SHP77 (cell line): ENCODE data around the gene IQCE.
"Not testable (repeated sequence)": the region's sequence is repeated elsewhere in the genome, so short reads cannot be mapped to it uniquely, and the experiment has no call there.

Source experiments
- DNase-seq, 2 experiments: peaks; one replicate each; lab custom pipeline; 2025; lab: John Stamatoyannopoulos, UW

IQCE gene

DNA sequence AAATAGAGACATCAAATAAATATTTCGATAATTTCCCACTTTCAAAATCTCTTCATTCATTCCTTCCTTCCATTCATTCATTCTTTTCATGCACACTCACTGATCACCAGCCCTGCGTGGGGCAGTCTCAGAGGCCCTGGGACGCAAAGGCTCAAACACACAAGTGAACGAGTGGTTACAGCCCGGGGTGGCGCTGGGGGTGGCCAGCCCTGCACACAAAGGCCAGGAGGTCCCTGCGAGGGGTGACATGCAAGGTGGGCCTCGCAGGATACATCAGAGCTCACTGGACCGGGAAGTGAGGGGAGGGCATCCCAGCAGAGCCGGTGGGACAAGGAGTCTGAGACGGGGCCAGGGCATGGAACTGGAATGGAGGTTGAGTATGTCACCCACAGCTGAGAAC lies 43.1 kb downstream of the IQCE start:
- no peak for DNase-seq

DNA sequence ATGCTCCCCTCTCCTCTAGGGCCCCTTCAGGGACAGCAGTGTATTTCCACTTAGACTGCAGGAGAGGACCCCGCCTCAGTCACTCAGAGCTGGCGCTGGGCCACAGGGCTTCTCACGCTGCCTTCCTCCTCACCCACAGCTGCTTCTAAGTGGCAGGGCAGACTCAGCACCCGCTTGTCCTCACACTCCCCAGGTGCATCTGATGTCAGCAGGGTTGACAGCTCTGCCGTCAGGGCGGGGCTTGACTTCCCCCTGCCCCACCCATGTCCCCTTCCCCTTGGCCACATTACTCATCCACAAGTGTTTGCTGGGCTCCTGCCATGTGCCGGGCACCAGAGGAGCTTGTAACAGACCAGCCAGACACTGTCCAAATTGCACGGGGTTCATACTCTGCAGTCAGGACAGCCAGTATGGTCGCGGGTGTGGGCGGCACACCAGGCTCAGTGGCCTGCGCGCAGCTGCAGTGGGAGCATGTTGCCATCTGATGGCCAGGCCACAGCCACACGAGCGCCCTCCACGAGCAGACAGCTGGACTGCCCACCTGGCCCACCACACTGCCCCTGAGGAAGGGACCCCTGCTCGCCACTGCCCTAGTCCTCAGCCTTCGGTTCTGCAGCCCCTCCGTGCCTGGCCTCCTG lies 43.7 kb downstream of the IQCE start:
- DNase-seq: peak; percentile 88 to 94

DNA sequence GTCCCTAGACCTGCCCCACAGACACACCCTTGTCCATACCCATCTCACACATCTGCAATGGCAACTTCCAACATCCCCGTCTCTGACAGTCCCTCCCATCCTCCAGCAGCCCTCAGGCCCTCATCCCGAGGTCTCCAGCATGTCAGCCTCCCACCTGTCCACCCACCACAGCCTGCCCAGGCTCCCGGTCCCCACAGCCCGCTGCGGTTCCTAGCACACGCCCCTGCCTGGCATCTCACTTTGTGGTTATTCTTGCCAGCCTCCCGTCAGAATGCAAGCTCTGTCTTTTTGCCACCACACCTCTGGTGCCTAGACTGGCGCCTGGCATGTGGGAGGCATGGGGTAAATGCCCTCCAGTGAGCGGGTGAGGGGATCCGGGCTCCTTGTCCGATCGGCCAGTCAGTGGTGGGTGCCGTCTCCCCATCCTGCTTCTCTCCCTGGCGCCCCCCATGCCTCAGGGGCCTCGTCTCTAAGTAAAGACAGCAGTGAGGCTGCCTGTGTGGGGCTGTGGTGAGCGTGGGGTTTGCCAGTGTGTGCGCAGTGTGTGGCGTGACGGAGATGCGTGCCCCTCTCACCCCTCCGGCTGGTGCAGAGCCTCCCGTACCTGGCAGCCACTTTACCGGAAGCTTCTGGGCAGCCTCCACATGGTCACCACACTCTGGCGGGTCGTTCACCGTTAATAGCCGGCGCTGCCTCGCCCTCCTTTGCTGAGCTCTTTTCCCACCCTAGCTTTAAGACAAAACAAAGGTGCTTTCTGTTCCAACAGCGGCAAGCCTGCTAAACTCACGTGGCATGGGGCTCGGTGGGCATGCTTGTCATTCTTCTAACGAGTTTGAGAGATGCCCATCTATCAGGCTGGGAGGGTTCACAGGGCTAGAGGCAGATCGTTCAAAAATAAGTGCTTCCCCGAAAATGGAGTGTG lies 44.5 kb downstream of the IQCE start:
- no peak for DNase-seq

DNA sequence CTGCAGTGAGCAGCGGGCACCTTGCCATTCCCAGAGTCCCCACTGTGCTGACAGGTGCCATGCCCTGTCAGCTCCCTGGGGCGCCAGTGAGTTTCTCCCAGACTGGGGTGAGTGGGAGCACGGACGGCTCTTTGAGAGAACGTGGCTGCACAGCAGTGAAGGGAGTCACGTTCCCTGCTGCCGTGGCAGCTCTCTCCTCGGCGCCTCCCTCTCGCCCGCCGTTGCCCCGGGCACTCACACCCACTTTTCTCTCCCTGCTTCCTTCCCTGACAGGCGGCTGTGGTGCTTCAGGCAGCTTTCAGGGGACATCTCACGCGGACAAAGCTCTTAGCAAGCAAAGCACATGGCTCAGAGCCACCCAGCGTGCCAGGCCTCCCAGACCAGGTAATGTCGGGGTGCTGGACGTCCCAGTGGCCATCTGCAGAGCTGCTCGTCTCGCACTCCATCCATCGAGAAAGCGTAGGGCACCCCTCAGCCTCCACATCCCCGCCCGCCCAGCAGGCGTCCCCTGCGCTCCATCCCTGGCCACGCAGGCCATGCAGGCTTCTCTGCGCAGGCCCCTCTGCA lies 45.9 kb downstream of the IQCE start:
- DNase-seq: no peak

DNA sequence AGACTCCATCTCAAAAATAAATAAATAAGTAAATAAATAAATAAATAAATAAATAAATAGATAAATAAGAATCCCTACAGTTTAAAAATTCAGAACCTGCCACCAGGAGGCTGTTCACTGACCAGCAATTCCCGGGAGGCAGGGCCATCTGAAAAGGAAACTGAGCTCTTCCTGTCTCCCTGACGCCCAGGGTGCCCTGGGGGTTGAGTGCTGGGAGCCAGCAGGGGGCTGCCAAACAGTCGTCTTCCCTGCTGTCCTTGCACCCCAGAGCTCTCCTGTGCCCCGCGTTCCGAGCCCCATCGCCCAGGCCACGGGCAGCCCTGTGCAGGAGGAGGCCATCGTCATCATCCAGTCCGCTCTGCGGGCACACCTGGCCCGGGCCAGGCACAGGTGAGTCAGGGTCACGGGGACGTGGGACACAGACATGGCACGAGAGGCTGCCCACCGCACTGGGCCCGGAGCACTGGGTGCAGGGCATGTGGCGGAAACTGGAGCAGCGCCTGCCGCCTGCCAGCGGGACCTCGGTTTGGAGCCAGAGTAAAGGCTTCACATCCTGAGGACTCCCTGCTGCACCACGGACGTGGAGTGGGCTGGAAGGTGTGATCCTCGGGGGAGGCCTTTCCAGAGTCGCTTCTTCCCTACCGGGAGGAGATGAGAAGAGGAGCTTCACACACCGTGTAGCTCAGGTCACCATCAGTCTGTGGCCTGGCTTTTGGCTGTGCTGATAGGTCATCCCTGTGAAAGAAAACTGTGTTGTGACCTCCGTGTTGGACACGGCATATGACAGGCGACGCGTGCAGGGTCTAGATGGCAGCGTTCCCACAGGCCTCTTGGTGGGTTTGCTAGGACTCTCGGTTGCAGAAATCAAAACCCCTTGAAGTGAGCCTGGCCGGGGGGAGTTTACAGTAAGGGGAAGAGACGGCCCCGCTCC lies 47.1 kb downstream of the IQCE start:
- no peak for DNase-seq

DNA sequence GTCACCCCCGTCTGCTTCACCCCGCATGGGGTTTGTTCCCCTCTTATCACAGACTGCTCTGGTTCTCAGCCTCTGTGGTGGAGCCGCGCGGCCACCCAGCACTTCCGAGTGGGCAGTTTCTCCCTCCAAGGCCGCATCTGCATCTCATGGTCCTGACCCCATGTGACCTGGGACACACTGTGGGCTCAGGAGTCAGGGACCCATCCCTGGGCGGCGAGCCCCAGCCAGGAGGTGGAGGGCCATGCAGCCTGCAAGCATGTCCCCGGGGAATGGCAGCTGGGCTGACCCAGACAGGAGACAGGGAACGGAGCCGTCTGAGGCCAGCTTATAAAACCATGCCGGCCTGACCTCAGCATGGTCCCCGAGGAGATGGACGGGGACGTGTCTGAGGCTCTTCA lies 47.8 kb downstream of the IQCE start:
- DNase-seq: no peak

DNA sequence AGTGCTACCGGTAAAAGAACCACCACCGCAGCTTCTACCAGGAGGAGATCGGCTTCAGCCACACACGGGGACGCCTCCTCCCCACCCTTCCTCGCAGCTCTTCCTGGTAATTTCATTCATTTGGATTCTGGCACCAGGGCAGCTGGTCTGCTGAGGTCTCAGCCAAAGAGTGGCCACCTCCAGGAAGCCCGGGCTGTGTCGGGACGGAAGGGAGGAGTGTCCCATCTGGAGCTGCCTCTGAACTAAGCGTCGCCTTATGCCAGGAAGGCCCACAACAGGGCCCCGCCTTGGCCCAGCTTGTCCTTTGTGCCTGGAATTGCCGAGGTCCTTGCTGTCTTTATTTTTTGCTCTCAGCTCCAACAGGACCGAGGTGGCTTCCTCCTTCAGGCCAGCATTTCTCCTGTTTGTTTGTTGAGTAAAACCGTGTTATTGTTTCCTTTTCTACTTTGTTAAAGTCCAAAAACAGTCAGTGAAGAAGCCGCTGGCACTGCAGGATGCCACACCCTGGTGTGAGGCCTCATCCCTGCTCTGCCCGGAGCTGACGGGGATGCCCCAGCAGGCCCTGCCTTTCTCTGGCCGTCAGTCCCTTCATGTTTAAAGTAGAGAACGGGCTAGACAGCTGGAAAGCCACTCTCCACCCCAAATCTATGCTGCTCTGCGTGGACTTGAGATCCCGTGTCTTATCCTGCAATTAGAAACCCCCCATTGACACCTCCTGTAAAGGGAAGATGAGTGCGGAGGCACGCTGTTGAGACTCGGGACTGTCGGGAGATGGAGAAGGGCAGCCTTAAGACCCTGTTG lies 48.5 kb downstream of the IQCE start:
- no peak for DNase-seq

DNA sequence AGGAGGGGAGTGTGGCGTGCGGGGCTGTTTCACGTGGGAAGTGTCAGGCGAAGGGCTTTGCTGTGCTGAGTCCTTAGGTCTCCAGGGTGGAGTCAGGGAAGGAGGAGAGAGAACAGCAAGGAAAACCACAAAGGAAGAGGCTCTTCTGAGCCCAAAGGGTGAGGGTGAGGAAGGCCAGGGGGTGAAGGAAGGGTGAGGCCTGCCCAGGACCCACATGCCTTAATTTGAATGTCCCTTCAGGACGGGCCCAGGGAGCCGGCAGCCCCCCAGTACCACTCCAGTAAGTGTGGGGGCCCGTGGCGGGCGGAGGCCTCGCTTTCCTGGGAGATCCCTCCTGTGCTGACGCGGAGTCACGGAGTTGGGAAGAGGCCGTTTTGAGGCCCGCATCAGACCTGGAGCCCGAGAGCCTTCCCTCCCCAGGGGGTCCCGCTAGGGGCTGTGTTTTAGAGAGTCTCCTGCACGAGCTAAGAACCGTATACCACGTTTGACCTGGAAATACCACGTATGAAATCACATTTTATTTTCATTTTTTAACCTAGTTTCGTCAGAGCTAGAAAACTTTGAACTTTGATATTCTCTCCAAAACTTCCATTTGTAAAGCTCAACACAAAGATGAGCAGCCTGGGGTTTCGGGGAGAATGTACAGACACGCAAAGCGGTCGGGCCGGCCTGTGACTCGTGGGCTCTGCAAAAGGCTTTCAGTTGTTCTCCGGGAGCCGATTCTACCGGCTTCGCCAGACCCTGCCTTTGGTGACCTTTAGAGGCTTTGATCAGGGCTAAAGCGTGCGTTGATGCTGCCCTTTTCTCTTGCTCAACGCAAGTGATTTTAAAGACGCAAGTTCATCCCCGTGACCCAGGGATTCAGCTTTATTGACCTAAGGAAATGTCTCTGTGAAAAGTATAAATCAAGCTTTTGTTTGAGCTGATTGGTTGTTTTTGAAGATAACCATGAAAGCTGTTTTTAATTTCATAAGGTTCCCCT lies 49.4 kb downstream of the IQCE start:
- no peak for DNase-seq

DNA sequence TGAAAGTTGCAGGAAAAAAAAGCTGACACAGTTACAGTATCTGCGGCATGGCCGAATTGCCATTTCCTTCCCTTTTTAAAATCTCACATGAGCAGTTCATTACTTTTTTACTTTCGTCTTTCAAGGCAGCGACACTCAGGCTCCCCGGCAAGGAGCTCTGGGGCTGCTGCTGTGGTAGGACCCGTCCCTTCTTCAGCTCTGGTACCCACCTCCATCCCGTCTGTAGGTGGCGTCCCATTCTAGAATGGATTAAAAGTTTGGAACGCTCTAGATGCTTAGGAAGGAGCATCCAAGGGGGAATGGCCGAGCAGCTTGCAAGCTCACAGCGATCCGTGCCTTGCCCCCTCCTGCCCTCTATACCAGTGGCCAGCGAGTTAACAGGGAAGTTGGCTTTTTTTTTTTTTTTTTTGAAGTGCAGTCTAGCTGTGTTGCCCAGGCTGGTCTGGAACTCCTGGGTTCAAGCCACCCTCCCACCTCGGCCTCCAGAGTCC lies 50.2 kb downstream of the IQCE start:
- no peak for DNase-seq

DNA sequence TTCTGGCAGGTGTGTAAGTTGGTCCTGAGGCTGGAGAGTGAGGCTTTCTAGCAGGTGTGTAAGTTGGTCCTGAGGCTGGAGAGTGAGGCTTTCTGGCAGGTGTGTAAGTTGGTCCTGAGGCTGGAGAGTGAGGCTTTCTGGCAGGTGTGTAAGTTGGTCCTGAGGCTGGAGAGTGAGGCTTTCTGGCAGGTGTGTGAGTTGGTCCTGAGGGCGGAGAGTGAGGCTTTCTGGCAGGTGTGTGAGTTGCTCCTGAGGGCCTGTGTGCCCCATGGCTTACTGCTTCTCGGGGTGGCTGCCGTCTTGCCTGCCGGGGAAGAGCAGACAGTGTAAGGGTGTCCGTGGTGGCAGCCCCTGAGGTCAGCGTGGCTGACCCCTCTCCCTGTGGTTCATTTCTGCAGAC lies 50.9 kb downstream of the IQCE start:
- DNase-seq: not testable (repeated sequence)

DNA sequence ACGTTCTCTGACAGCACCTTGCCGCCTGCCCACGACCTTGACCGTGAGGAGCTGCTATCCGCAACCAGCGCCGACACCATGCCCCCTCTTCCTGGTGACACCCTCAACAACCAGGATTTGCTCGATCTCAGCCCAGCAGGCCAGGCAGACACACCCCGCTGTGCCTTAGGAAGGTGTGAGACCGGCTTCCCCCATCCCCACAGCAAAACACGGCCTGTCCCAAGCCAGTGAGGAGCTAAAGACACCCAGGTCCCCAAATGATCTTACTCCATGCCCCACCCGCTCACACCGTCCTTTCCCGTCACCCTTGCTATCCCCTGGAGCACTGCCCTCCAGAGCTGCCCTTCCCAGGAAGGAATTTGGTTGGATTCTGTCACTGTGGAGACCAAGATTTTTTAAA lies 51.7 kb downstream of the IQCE start:
- no peak for DNase-seq

DNA sequence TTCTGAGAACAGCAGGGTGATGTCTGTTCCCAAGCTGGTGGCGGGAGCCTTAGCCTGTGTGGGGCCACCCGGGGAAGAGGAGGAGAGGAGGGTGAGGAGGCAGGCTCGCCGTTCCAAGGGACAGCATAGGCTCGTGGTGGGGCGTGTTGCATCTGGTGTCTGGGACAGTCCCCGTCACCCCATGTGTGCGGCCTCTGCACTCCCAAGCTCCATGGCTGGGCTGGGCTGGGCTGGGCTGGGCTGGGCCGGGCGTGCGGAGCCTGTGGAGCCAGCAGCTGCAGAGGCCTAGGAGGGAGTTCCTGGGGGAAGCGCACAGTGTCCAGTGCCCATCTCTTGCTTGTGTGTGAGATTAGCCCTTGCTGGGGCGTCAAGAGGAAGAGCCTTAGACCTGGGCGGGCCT lies 52.1 kb downstream of the IQCE start:
- no peak for DNase-seq

DNA sequence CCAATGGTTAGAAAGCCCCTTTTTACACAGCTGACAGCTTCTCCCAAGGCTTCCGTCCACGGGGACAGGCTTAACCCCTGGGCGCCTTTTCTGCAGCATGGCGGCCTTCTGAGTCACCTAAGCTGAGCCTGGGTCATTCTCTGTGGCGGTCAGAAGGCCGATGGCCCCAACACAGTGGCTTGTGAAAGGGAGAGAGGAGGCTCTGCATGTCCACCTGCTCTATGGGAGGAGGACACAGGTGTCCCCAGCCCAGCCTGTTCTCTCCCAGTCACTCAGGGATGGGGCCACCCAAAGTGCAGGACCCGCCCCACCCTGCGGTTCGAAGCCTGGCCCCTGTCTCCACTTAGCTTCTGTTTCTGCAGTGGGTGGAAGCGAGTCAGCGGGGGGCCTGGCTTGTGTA lies 52.6 kb downstream of the IQCE start:
- DNase-seq: no peak

DNA sequence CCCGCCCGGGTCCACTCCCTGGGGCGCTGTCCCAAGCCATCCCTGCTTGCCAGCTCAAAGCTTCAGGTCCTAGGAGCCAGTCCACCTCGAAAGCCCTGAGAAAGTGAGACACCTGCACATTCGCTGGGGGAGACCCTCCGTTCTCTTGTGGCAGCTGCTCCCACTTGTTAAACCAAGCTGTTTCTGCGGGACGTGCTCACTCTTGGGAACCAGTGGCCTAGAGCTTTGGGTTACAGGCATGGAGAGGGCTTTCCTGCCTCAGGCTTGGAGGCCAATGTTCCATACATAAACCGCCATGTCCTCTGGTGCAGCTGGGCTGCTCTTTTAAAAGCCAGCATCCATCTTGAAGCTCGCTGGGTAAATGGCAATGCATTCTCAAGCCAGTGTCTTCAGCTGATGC lies 53.1 kb downstream of the IQCE start:
- no peak for DNase-seq

DNA sequence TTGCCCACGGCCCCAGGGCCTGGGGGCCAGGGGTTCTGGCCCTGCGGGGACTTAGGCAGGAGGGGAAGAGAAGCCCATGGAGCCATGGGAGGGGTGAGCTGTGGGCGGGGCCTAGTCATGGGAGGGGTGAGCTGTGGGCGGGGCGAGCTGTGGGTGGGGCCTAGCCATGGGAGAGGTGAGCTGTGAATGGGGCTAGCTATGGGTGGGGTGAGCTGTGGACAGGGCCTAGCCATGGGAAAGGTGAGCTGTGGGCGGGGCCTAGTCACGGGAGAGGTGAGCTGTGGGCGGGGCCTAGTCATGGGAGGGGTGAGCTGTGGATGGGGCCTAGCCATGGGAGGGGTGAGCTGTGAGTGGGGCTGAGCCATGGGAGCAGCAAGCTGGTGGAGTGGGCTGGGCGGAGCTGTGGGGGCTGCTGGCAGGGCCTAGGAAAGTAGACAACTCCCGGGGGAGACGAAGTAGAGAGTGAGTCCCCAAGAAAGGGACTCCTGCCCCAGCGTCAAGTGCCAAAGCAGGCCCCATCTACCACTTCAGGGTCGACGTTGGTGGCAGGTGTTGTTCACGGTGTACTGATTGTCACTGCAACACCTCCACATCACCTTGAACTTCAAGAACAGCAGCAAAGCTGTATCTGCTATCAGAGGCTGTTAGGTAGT lies 53.8 kb downstream of the IQCE start:
- DNase-seq: no peak

DNA sequence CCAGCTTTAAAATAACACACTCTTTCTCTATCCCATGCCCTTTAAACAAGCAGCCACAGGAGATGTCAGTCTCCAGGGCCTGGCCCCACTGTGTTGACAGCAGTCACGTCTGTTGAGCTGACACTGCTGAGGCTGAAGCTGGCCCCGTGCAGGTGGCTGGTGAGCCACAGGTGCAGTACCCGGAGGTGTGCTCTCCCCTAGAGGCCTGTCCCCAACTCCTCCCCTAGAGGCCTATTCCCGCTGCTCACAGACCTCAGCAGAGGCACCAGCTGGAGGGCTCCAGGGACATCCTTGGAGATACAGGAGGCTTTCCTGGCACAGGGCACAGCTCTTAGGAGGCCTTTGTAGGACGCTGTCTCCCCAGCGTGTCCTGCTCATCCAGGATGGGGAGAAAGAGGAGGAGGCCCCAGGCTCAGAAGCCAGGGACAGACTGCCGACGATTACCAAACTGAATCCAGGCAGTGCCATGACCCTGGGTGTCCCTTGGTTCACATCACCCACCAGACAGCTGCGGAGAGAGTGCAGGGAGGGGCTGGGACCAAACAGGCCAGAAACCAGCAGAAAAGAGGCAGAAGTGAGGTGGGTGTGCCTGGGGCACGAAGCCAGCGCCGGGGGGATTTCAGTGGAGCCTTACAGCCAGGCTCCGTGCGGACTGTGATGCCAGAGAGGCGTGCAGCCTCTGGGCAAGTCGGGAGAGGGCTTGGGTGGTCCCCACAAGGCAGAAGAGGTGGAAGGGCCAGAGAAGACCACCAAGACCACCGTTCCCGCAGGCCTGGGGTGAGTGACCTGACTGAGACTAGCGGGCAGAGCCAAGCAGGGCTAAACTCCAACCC lies 54.5 kb downstream of the IQCE start:
- peak; percentile 56 to 77 for DNase-seq

DNA sequence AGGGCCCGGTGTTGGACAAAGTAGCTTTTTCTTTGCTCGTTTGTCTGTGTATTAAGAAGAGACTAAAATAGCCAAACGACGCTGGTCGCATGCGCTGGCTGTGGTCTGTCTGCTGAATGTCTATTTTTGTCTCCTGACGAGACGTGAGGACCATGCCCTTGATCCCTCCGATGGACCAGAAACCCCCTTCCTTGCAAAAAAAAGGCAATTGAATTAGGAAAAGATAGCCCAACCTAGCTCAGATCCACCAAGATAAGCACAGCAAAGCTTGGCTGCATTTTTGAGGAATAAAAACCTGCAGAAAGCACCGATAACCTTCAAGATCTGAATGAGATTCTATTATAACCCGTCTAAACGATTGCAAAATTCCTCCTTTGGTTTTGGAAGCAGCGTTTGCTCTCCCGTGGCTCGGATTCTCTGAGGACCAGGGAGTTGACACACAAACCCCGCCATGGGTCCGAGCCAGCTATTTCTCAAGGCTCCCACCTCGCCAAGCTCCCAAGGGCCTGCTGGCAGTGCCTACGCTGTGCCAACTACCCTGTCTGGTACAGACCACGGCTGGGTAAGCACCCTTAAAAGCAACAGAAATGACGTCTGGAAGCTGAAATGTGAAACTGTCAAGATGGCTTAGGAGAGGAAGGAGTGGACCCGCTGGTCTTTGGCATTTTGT lies 55.3 kb downstream of the IQCE start:
- peak; percentile 28 to 45 for DNase-seq
